ENCODE measurements around the gene TRUB2.
A peak's percentile ranks its signal among the peaks of the same experiment; 100 is the strongest.

TRUB2 gene, protein sequence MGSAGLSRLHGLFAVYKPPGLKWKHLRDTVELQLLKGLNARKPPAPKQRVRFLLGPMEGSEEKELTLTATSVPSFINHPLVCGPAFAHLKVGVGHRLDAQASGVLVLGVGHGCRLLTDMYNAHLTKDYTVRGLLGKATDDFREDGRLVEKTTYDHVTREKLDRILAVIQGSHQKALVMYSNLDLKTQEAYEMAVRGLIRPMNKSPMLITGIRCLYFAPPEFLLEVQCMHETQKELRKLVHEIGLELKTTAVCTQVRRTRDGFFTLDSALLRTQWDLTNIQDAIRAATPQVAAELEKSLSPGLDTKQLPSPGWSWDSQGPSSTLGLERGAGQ

DNA sequence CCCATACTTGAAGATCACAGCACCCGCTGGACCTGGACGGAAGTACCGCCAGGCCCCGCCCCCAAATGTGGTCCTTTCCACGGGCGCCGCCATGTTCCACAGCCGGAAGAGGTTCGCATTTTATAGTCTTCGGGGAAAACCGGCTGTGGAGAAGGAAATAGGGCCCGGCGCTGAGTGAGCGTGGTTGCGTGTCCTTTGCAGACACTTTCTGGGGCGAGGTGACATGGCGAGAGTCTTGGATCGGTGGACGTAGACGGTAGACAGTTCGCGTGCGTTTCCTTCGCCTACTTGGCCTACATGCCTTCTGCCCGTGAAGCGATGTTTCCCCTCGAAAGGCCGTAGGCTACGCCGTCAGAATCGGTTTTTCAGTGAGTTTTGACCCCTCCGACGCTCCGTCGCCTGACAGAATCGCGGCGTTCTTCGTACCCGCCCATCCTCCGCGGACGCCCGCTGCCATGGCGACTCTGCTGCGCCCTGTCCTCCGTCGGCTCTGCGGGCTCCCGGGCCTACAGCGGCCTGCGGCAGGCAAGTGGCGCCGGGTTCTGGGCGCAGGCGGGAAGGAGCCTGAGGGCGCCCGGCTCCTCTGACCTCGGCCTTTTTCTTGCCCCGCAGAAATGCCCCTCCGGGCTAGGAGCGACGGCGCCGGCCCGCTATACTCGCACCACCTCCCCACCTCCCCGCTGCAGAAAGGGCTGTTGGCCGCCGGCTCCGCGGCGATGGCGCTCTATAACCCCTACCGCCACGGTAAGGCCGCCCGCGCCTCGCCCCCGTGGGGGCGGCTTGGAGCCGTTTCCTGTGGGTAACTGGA lies at the start of gene TRUB2, which contains the start of gene COQ4:
TSS of gene TRUB2 (minus strand) at position 44 of the 808 bp plus-strand sequence. CDS start at position 5, 39 bp downstream.
TSS of gene COQ4 (plus strand) at position 436 of the 808 bp plus-strand sequence. CDS start at position 456, 20 bp downstream.
- peak; percentile 87 for DNase-seq

DNA sequence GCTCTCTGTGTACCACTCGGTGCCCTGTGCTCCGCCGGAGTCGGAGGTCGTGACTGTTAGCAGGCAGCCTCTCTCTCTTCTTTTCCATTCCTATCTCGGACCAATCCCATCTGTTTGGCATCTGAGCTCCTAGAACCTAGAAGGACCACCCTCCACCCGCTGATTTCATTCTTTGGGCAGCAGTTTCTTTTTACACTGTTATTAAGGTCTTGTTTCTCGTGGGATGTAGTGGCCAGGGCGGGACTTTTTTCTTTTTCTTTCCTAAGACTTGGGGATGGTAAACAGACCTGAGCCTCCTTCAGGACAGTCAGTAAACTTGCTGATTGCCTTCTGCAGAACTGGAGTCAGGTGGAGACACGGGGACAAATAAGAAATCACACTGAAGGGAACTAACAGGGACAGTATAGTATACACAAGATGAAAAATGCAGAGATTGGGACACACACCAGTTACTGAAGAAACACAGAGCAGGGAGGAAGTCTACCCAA lies 49.4 kb upstream of the TRUB2 start:
- no peak for DNase-seq

DNA sequence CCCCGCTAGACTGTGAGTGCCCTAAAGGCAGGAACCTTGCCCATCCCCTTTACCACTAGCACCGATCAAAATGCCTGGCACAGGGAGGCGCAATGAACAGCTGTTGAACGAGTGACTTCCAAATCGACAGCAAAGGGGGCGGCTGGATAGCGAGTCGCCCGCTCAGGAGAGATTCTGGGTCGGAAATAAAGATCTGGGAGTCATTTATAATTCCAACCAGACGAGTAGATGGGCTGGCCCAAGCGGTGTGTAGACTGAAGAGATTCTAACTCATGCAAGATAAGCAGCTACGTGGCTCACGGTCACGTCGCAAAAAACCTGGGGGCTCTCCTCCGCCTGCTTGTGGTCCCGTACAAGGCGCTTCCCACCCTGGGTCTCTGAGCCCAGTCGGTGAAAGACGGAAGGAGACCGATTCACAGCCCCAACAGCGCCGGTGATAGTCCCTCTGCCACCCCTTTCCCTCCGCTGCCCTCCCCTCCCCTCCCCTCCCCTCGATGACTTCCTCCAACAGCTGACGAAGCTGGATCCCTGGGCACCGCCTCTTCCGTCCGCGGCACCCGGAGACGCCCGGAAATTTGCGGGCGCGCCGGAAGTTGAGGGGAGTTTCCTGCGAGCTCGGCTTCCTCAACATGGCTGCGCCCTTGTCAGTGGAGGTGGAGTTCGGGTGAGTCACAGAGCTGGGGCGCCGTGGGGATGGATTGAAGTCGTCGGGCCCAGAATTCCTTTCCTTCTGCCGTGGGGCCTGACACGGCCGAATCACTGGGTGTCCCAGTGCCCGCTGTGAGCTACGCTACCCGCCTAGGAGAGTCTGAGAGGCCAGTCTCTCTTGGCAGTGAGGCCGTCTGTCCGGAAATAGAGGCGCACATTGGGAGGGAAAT lies 48.7 kb upstream of the TRUB2 start, which contains the start of gene URM1:
TSS of gene URM1 (plus strand) at position 623 of the 878 bp plus-strand sequence. CDS start at position 630, 7 bp downstream.
- peak; percentile 94 for DNase-seq

DNA sequence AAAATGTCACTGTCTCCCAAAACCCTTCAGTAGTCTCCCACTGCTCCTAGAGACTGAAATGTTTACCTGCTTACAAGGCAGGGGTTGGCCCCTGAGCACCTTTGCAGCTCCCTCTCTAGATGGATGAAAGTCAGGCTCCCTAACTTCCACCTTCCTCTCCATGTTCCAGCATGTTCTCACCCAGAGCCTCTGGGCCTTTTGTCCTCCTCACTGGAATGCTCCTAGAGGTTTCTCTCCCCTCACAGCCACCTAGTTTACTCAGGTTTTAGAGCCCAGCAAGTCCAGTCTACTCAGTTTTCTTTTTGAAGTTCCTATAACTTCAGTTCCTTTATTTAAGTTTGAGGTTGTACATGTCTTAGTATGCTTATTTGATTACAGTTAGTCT lies 48.1 kb upstream of the TRUB2 start:
- DNase-seq: no peak

DNA sequence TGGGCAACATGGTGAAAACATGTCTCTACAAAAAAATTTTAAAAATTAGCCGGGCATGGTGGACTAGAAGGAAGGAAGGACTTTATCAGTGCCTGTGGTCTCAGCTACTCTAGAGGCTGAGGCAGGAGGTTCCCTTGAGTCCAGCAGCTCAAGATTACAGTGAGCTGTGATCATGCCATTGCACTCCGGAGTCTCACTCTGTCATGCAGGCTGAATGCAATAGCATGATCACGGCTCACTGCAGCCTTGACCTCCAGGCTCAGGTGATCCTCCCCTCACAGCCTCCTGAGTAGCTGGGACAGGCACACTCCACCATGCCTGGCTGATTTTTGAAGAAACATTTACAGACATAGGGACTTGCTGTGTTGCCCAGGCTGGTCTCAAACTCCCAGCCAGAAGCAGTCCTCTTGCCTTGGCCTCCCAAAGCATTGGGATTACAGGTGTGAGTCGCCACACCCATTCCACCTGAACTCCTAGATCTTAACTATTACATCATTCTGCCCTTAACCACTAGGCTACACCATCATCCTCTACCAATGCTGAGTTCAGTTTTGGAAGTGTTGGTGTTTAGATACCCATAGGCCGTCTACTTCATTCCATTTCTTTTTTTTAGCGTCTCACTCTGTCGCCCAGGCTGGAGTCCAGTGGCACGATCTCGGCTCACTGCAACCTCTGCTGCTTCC lies 46.9 kb upstream of the TRUB2 start:
- DNase-seq: no peak

DNA sequence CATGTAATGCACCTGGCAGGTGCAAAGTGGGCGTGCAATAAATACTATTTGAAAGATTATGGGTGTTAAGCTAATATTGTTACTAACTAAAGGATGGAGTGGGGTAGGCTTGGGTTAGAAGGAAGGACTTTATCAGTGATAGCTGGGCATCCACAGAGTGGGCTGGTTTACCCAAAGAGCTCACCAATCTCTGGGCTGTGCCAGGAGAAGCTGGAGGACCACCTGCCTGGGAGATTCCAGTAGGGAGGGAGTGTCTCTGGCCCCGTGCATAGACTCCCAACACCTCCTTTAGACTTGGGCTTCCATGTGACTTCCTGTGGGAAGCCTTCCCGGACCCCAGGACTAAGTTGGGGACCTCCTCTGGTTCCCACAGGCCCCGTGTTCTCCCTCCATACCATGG lies 43.3 kb upstream of the TRUB2 start:
- no peak for DNase-seq

DNA sequence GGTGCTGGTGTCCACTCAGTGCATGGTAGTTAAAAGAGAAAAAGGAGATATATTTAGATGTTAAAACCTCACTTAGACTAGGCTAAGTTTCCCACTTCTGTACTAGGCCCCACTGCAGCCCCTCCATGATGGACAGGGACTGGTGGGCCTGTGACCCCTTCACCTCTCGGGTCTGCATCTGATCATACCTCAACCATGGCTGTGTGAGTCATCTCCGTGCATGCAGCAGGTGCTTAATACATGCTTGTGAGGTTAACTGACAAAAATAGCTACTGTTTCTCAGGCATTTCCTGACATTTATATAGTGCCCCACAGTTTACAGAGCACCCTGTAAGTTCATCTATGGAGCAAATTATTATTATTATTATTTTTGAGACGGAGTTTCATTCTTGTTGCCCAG lies 40.5 kb upstream of the TRUB2 start:
- DNase-seq: no peak

DNA sequence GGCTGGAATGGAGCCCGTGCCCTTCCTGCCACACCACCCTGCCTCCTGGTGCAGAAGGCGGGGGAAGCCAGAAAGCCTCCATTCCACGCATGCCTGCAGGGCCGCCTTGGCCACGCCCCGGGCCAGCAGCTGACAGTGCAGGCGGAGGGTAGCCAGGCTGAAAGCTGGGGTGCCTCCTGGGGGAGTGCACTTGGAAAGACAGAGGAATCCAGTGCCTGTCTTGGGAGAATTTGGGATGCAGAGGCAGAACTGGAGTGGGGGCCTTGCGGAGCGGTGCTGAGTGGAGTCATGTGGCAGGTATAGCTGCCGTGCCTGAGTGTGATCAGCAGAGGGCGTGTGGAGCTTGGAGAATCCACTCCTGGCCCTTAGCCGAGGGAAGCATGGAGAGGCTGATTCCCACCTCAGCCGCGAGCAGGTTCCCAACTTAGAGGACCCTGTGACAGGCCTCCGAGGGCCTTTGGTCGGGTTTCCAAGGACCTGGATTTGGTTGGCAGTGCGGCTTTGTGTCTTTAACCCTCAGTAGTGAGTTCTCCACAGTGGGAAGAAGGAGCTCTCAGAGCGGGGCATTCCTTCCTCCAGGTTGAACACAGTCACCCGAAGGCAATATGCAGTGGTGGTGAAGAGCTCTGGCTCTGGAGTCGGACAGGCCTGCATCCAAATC lies 39.9 kb upstream of the TRUB2 start:
- peak; percentile 51 for DNase-seq

DNA sequence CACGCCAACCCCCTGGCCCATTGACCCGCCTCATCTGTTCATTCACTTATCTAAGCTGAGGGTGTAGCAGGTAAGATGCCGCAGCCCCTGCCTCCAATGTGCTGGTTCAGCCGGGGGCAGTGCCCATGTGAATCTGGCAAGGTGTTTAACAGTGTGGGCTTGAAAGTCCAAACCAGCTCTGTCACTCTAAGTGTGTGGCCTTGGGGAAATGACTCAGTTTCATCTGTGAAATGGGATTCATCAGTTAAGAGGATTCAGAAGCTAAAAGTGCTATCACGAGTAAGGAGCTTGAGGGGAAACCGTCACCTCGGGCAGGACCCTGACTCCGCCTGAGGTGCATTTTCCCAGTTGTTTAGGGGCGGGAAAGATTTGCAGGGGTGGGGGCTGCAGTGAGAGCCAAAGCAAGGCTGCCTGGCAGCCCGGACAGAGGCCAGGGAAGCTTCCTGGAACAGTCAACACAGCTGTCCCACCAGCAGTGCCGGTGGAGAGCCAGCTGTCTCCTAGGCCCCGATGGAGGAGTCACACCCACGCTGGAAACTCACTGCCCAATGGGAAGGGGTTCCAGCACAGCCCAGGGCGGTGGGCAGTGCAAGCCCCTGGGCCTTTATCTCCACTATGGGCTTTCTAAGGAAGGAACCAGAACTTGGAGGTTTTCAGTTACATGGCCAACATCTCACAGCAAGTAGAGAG lies 39.2 kb upstream of the TRUB2 start:
- DNase-seq: no peak

DNA sequence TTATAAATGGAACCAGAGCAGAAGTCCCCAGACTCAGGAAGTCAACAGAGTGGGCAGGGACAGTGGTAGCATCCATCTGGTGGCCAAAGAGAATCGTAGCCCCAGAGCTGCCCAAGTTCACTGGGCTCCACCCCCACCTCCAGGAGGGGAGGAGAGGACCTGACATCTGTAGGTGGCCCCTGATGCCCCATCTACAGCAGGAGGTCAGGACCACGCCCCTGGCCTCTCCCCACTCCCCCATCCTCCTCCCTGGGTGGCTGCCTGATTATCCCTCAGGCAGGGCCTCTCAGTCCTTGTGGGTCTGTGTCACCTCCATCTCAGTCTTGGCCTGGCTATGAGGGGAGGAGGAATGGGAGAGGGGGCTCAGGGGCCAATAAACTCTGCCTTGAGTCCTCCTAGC lies 38.6 kb upstream of the TRUB2 start:
- DNase-seq: no peak

DNA sequence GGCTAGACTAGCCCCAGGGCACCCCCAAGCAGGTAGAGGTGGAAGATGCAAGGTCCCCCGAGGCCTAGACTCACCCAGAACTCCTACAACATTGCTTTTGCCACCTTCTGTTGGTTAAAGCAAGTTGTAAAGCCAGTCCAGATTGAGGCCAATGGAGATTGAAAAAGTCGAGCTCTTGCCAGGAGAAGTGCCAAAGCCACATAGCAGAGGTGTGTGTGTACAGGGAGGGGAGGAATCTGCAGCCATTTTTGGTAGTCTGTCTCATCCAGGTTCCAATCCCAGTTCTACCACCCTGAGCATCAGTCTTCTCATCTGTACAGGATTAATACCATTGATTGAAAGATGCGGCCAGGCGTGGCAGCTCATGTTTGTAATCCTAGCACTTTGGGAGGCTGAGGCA lies 36.6 kb upstream of the TRUB2 start:
- DNase-seq: no peak

DNA sequence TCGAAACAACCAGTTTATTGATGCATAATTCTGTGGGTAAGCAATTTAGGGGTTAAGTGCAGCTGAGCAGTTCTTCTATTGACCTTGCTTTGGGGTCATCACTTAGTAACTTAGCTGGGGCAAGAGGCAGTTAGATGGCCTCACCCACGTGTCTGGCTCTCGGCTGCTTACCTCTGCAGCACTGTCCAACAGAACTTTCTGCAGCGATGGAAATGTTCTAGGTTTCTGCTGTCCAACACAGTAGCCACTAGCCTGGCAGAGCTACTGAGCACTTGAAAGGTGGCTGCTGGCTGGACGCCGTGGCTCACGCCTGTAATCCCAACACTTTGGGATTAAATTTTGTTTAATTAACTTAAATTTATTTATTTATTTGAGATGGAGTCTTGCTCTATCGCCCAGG lies 35.8 kb upstream of the TRUB2 start:
- no peak for DNase-seq

DNA sequence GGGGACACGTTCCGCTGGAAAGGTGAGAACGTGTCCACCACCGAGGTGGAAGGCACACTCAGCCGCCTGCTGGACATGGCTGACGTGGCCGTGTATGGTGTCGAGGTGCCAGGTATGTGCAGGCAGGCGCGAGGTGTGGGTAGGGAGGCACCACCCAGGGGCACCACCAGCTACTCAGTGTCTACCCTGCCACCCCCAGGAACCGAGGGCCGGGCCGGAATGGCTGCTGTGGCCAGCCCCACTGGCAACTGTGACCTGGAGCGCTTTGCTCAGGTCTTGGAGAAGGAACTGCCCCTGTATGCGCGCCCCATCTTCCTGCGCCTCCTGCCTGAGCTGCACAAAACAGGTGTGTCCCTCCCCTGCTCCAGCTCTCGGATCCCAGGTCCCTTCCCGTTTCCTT lies 33.2 kb upstream of the TRUB2 start:
- no peak for DNase-seq

DNA sequence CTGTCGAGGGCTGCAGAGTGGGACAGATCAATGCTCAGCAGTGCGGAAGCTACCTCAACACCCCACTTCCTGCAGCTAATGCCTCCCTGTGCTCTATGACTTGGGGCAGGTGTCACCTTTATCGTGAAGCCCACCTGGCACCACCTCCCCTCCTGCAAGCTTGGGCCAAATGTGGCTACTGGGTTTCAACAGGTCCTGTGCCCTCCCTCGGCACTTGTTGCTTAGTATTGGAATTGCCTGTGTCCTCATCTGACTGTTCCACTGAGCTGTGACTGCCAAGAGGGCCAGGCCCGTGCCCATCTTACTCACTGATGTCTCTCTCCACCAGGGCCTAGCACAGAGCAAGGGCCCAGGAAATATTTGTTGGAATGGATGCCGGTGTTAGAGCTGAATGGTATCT lies 27.5 kb upstream of the TRUB2 start:
- DNase-seq: no peak

DNA sequence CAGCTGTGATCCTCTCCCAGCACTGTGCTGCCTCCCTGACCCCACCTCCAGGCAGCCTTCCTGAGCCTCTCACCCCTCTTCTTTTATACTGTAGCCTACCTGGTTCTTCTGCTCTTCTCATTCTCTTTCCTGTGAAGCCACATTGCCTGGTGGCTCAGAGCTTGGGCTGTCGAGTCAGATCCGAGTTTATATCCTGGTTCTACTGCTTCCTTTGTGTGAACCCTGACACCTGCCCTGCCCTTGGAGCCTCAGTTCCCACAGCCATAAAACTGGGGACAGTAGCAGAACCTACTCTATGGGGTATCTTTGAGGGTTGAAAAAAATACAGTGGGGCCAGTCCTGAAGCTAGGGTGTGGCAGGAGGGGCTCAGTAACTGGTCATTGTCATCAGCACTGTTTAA lies 26.9 kb upstream of the TRUB2 start:
- DNase-seq: no peak

DNA sequence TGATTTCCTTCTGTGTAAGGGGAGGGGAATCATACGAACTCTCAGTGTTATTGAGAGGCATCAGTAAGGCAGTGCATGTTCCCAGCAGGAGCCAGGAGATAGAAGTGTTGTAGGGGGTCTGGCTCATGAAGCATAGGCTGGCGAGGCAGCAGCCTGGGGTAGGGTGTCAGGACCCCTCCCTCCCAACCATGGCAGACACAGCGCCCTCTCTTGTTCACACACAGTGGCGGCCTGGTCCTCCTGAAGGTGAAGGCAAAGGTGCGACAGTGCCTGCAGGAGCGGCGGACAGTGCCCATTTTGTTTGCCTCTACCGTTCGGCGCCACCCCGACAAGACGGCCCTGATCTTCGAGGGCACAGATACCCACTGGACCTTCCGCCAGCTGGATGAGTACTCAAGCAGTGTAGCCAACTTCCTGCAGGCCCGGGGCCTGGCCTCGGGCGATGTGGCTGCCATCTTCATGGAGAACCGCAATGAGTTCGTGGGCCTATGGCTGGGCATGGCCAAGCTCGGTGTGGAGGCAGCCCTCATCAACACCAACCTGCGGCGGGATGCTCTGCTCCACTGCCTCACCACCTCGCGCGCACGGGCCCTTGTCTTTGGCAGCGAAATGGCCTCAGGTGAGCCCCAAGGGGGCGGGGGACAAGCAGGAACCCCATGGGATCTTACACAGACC lies 22.8 kb upstream of the TRUB2 start:
- DNase-seq: no peak

DNA sequence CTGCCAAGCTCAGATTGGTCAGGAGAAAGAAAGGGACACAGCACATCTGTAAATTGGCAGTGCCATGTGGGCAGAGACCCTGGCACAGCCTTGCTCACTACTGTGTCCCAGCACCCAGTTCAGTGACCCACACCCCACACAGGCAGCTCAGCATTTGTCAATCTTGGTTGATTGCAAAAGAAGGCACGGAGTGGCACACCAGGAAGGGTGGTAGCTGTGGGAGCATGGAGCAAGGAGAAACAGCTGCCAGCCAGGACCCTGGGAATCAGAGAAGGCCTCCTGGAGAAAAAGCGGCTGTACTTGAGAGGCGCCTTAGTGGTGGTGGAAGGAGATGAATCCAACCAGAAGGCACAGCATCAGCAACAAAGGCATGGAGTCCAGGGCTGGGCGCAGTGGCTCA lies 21.6 kb upstream of the TRUB2 start:
- no peak for DNase-seq

DNA sequence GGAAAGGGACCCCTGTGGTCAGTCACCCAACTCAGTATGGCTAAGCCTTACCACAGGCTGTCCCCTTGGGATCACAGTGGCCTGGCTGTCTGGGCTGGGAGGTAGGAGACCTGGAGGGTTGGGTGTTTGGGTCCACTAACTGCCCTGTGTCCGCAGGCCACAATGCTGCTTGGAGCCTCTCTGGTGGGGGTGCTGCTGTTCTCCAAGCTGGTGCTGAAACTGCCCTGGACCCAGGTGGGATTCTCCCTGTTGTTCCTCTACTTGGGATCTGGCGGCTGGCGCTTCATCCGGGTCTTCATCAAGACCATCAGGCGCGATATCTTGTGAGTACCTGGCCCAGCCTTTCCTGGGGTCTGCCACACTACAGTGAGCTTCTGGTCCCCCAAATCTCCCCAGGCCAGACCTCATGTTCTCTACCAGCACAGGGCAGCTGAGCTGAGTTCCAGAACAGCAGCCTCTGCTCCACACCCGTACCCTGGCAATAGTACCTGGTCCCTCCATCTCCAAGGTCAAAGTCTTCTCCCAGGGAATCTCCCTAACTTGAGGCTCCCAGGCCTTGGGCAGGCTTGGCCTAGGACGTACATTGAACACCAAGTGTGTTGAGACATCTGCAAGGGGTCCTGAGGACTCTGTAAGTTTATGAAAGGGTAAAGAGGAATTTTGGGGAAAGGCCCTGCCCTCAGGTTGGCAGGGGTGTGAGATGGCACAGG lies 20.9 kb upstream of the TRUB2 start:
- DNase-seq: no peak

DNA sequence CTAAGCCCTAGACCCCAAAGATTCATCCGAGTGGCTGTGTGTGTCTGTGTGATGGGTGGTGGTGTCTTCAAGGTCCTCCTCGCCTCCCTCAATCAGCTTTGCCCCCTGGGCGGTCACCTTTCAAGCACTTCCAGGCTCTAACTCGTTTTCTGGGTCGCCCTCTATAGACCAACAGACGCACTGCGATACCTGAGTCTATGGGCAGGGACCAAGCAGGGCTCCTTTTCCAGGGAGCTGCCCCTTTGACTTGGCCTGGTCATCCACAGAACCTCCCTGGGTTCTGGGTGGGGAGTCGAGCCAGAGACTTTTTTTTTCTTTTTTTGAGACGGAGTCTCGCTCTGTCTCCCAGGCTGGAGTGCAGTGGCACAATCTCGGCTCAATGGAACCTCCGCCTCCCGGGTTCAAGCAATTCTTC lies 19.2 kb upstream of the TRUB2 start:
- peak; percentile 50 for DNase-seq
